Nephron (organoid): ENCODE measurements around the gene L3MBTL3.
"Not testable (repeated sequence)": the region's sequence is repeated elsewhere in the genome, so short reads cannot be mapped to it uniquely, and the experiment has no call there.

ENCODE experiments used
- H3K27ac Mint-ChIP-seq, 3 experiments: 2 replicates each; pipeline ENCODE4 v1.8.0; 2020; ENCODE audit warnings: mixed read lengths in 3 of 3, mild to moderate bottlenecking in 2 of 3, moderate library complexity in 1 of 3
- H3K27me3 Mint-ChIP-seq: 2 replicates; pipeline ENCODE4 v1.8.0; 2021; ENCODE audit warnings: low read depth, mild to moderate bottlenecking, moderate library complexity, mixed read lengths
- H3K36me3 Mint-ChIP-seq: 2 replicates; pipeline ENCODE4 v1.8.0; 2020; ENCODE audit warnings: low read depth, mixed read lengths
- H3K4me1 Mint-ChIP-seq: 2 replicates; pipeline ENCODE4 v1.8.0; 2020; ENCODE audit warnings: mixed read lengths
- H3K4me3 Mint-ChIP-seq, 3 experiments: 2 replicates each; pipeline ENCODE4 v1.8.0; 2020; ENCODE audit warnings: mild to moderate bottlenecking in 3 of 3, mixed read lengths in 3 of 3, moderate library complexity in 2 of 3
- H3K9me3 Mint-ChIP-seq: 2 replicates; pipeline ENCODE4 v1.8.0; 2020; ENCODE audit warnings: mixed read lengths
- TF ChIP-seq, protein P1 (sequence below), 3 experiments: fragments of 200-600 bp; sonication (generic); IDR thresholded peaks; one replicate each; pipeline ENCODE4 v1.5.0; 2021; ENCODE audit warnings: antibody characterized with exemption in 3 of 3; ENCODE audit not compliant: unreplicated experiment in 3 of 3

L3MBTL3 gene

DNA sequence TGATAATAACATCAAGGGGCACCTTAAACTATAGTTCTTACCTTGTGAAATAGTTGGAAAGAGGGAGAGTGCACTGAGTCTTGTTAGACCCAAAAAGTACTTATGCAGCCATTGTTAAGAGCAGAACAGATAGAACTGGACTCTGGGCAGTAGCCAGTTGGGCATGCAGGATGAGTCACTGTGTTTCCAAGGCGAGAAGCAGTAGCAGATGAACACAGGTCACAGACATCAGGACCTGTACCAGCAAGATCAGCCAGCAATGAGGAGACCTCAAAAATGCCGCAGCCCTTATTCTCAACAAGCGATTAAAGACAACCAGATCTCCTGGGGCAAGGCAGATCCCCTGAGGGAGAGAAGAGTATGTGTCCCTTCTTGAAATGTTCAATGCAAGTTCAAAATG is 125.3 kb downstream of the L3MBTL3 start:
- Mint-ChIP-seq H3K27ac (no peak overlapping the region), H3K36me3 (peaks cover 33% of the 10 kb centered on the region), H3K9me3 (no peaks in the 10 kb centered on the region), H3K4me3 (no peak overlapping the region), H3K4me1 (no peaks in the 10 kb centered on the region), H3K27me3 (no peaks in the 10 kb centered on the region)
- TF ChIP-seq, protein P1, sequence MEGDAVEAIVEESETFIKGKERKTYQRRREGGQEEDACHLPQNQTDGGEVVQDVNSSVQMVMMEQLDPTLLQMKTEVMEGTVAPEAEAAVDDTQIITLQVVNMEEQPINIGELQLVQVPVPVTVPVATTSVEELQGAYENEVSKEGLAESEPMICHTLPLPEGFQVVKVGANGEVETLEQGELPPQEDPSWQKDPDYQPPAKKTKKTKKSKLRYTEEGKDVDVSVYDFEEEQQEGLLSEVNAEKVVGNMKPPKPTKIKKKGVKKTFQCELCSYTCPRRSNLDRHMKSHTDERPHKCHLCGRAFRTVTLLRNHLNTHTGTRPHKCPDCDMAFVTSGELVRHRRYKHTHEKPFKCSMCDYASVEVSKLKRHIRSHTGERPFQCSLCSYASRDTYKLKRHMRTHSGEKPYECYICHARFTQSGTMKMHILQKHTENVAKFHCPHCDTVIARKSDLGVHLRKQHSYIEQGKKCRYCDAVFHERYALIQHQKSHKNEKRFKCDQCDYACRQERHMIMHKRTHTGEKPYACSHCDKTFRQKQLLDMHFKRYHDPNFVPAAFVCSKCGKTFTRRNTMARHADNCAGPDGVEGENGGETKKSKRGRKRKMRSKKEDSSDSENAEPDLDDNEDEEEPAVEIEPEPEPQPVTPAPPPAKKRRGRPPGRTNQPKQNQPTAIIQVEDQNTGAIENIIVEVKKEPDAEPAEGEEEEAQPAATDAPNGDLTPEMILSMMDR (IDR thresholded peaks at IDR 0.05; ENCODE audit: unreplicated experiment in 3 of 3), result no peak

DNA sequence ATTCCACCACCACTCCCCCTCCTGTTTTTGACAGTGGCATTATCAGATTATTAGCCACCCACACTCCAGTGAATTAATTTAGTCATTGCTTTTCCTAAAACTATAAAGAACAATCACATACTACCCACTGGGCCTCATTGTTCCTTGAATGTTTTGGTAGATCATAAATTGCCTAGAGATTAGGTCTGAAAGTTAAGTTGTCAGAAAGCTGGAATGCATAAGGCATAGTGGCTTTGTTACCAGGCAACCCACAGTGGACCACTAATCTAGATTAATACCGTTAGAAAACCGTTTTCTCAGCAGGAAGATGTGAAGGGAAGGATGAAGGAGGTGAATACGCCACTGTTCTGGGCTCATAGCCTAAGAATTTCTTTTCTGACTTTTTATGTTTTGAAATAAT is 128.7 kb downstream of the L3MBTL3 start:
- no peak overlapping the region for H3K4me3 Mint-ChIP-seq
- no peaks in the 10 kb centered on the region for H3K27me3 Mint-ChIP-seq
- H3K36me3 Mint-ChIP-seq, result peaks cover 22% of the 10 kb centered on the region
- H3K9me3 Mint-ChIP-seq, result no peaks in the 10 kb centered on the region
- no peak overlapping the region for H3K27ac Mint-ChIP-seq
- TF ChIP-seq, protein P1 (IDR thresholded peaks at IDR 0.05; ENCODE audit: unreplicated experiment in 3 of 3), result no peak
- no peaks in the 10 kb centered on the region for H3K4me1 Mint-ChIP-seq

DNA sequence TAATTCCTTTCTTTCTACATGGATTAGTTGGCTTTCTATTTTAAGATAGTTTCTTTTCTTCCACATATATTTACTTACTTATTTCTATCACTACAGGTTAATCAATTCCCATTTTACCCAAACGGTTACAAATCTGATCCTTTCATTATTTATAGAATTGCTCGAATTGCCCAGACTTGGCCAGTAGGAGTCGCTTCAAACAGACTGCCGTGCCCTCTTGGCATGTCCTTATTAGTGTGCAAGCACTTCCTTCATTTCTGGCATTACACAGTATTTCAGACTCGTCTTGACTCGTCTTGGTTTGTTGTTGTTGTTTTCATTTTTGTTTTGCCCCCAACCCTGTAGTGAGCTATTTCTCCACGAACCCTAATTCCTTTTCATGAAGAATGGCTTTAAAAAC is 129.8 kb downstream of the L3MBTL3 start:
- H3K27me3 Mint-ChIP-seq, result no peaks in the 10 kb centered on the region
- H3K36me3 Mint-ChIP-seq, result peaks cover 15% of the 10 kb centered on the region
- H3K27ac Mint-ChIP-seq, result no peak overlapping the region
- no peak overlapping the region for H3K4me3 Mint-ChIP-seq
- TF ChIP-seq, protein P1 (IDR thresholded peaks at IDR 0.05; ENCODE audit: unreplicated experiment in 3 of 3), result no peak
- no peaks in the 10 kb centered on the region for H3K9me3 Mint-ChIP-seq
- no peaks in the 10 kb centered on the region for H3K4me1 Mint-ChIP-seq

DNA sequence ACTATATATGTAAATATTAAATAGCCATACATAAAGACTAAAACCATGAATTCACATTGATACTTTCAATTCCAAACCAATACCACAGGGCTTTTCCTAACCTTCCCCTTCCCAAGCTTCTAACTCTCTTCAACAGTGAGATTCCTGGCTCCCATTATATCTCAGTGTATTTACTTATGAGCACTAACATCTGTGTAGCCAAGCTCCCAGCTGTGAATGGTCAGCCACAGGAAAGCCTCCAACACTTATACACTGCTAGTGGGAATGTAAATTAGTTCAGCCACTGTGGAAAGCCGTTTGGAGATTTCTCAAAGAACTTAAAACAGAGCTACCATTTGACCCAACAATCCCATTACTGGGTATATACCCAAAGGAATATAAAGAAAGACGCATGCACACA is 130.6 kb downstream of the L3MBTL3 start:
- H3K9me3 Mint-ChIP-seq, H3K27ac Mint-ChIP-seq, H3K4me3 Mint-ChIP-seq, H3K4me1 Mint-ChIP-seq, H3K27me3 Mint-ChIP-seq, H3K36me3 Mint-ChIP-seq: not testable (repeated sequence)

DNA sequence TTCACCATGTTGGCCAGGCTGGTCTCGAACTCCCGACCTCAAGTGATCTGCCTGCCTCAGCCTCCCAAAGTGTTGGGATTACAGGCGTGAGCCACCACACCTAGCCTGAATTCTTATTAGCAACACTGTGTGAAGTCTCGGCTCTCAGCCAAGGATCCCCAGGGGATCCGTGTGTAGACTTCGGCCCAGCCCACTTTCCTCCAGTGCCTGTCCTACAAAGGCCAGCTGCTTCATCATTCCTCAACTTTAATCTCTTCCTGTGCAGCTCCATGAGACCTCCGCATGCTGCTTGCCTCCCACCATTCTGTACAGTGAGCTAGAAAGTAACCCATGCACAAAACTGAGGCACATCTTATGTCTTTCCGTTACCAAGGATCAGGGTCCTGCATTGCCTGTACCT is 132.5 kb downstream of the L3MBTL3 start:
- no peak overlapping the region for H3K4me3 Mint-ChIP-seq
- peaks cover 9% of the 10 kb centered on the region for H3K36me3 Mint-ChIP-seq
- no peak overlapping the region for H3K27ac Mint-ChIP-seq
- no peaks in the 10 kb centered on the region for H3K9me3 Mint-ChIP-seq
- TF ChIP-seq, protein P1 (IDR thresholded peaks at IDR 0.05; ENCODE audit: unreplicated experiment in 3 of 3), result no peak
- H3K27me3 Mint-ChIP-seq, result no peaks in the 10 kb centered on the region
- H3K4me1 Mint-ChIP-seq, result no peaks in the 10 kb centered on the region

- no peaks in the 10 kb centered on the region for H3K27me3 Mint-ChIP-seq
- H3K9me3 Mint-ChIP-seq, result peaks cover 3% of the 10 kb centered on the region
- peaks cover 9% of the 10 kb centered on the region for H3K36me3 Mint-ChIP-seq
- TF ChIP-seq, protein P1 (IDR thresholded peaks at IDR 0.05; ENCODE audit: unreplicated experiment in 3 of 3), result no peak
- H3K4me1 Mint-ChIP-seq, result no peaks in the 10 kb centered on the region
- no peak overlapping the region for H3K4me3 Mint-ChIP-seq
- H3K27ac Mint-ChIP-seq, result no peak overlapping the region
Measured at GRCh38 chr6:130152908-130153510, 134.6 kb downstream of the L3MBTL3 start.
